ENCODE measurements around the gene ATG16L2.
"Not testable (repeated sequence)": the region's sequence is repeated elsewhere in the genome, so short reads cannot be mapped to it uniquely, and the experiment has no call there.

The ATG16L2 gene

DNA sequence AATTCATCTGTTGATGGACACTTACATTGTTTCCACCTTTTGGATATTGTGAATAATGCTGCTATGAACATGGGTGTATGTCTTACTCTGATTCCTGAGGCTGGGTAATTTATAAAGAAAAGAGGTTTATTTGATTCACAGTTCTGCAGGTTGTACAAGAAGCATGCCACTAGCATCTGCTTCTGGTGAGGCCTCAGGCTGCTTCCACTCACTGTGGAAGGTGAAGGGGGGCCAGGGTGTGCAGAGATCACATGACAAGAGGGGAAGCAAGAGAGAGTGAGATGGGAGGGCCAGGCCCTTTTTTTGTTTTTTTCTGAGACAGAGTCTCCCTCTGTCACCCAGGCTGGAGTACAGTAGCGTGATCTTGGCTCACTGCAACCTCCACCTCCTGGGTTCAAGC lies 7.8 kb upstream of the ATG16L2 start:
- not testable (repeated sequence) for DNase-seq

DNA sequence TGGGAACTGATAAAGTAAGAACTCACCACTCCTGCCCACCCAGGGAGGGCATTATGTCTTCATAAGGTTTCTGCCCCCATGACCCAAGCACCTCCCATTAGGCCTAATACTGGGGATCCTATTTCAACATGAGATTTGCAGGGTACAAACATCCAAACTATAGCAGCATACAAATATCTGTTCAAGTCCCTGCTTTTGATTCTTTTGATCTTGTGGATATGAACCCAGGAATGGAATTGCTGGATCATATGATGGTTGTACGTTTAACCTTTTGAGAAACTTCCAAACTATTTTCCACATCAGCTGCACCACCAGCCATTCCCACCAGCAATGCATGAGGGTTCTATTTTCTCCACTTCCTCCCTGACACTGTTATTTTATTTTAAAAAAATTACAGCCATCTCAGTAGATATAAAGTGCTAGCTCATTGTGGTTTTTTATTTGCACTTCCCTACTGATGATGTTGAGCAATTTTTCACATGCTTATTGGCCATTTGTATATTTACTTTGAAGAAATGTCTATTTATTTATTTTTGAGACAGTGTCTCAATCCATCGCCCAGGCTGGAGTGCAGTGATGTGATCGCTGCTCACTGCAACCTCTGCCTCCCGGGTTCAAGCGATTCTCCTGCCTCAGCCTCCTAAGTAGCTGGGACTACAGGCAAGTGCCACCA lies 7.1 kb upstream of the ATG16L2 start:
- DNase-seq = no peak

DNA sequence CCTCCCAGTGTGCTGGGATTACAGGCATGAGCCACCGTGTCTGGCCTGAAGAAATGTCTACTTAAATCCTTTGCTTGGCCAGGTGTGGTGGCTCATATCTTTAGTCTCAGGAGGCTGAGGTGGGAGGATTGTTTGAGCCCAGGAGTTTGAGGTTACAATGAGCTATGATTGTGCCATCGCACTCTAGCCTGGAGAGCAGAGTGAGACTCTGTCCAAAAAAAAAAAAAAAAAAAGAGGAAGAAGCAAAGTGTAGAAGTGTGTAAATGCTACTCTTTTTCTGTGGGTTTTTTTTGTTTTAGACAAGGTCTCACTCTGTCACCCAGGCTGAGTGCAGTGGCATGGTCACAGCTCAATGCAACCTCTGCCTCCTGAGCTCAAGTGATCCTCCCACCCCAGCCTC lies 6.4 kb upstream of the ATG16L2 start:
- DNase-seq = no peak

DNA sequence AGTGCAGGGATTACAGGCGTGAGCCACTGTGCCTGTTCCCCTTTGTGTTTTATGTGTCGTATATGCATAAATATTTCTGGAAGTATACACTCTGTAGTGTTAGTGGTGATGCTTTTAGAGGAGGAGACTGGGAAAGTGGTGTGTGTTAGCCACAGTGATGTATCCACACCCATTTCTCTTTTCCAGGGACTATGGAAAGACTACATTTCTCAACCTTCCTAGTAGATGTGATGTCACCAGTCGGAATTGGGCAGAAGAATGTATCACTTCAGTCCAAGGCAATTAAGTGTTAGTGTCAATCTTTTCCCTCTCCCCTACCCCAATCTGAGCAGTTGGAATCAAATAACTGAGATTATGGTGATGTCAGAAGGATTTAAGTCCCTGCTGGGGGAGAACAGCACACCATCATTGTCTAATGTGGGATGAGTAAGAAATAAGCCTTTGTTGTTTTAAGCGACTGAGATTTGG lies 5.8 kb upstream of the ATG16L2 start:
- DNase-seq = no peak

DNA sequence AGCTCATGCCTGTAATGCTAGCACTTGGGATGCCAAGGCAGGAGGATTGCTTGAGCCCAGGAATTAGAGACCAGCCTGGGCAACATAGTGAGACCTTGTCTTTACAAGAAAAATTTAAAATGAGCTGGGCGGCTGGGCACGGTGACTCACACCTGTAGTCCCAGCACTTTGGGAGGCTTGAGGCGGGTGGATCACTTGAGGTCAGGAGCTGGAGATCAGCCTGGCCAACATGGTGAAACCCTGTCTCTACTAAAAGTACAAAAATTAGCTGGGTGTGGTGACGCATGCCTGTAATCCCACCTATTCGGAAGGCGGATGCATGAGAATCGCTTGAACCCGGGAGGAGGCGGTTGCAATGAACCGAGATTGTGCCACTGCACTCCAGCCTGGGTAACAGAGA lies 2.5 kb upstream of the ATG16L2 start:
- DNase-seq = not testable (repeated sequence)

DNA sequence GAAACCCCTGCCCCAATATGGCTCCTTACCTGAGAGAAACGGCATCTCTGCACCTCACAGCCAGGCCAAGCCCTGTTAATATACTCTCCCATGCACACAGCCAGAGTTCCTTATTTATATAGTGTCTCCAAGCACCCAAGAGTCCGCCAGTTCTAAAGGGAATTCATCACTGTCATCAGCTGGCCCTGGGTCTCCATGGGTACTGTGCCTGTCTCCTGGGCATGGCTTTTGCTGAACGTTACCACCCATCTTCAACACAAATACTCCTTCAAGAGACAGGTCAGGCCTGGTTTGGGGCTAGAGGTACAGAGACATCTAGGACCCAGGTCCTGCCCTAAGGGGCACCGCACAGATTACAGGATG lies 1.6 kb upstream of the ATG16L2 start:
- no peak for DNase-seq

DNA sequence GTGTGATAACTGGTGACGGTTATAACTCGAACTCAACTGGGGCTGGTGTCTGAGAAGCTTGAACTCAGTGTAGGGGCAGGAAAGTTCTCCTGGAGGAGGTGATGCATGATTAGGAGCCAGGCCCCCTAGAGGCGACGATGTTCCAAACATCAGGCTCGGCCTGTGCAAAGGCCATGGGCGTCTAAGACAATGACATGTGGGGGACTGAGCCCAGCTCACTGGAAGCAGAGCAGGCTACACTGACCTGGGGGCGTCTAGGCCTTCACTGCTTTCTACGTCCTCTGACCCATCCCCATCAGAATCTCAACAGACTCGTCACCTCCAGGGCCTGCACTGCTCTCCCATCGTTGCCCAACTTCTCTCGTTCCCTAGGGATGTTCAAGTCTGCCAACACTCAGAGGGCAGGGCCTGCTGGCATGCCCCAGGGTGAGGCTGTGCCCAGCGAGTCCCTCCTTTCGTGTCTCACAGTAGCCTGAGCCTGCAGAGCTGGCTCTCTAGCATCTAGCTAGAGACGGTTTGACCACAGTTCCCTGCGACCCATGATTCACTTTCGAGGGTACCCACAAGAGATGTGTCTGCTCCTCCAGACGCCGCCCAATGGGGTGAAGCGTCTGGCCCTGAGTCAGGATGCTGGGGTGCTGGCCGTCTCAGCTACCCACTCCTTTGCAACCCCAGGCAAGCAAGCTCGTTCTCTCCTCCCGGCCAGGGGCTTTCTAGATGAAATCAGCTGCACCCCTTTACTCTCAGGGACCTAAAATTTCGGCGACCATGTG lies 1.1 kb upstream of the ATG16L2 start:
- DNase-seq = no peak

DNA sequence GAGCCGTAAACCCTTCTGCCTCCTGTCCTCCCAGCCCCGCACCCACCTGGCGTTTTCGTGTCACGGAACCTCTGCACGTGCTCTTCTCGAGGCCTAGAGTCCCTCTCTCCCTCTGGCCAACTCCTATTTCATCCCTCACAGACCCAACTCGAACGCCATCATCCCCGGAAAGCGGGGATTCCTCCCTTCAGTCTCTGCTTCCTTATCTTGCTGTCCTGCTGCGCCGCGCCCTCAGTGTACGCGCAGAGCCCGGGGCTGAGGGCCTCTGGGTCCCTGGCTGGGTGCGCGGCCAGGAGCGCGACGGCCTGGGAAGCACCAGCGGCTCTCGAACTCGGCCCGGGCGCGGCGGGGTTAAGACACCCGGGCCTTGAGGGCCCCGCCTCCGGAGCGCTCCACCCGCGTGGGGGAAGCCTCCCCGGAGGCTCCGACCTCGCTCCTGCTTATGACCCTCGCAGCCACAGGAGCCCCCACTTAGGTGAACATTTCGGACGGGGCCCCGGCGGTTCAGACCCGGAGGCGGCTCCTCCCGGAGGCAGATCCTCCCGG lies 398 bp upstream of the ATG16L2 start:
- peak; percentile 93 for DNase-seq

DNA sequence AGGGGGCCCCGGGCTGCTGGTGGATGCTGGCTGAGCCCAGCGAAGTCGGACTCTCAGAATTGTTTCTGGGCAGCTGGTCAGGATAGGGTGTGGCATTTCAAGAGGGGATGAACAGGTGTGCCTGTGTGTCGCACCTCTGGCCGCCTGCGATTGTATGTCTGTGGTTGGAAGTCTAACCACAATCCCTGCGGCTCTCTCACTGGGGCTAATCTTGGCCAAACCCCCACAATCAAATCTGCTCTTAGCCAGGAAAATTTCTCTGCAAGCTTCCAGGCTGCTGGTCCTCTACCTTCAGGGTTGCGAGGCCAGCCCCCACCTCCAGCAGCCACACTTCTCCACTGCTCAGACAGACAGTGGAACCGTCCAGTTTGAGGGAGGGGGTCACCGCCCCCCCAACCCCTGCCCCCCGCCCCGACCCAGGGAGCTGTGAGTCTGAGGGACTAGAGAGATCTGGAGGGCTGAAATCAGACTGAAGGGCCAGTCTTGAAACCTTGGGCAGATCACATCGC lies 953 bp downstream of the ATG16L2 start:
- DNase-seq = no peak

DNA sequence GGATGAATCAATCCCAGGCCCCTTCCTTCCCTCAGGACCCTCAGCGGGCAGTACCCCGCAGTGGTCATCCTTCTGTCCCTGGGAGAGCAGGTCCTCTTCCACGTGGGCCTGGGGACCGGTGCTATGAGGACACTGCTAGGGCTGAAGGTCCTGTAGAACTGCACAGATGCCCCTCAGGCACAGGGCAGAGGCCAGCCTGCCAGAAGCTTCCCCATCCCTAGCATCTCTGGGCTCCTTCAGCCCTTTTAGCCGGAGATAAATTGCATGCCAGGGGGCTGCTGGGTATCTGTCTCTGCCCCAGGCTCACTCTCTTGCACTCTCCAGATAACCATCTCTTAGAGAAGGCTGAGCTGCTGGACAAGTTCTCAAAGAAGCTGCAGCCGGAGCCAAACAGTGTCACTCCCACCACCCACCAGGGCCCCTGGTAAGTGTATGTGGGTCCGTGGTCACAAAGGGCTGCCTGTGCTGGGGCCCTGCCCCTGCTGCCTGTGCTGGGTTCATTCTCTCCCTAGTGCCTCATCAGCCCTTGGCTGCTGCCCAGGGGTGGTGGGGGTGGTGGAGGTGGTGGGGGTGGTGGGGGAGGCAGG lies 2.3 kb downstream of the ATG16L2 start:
- DNase-seq = no peak

DNA sequence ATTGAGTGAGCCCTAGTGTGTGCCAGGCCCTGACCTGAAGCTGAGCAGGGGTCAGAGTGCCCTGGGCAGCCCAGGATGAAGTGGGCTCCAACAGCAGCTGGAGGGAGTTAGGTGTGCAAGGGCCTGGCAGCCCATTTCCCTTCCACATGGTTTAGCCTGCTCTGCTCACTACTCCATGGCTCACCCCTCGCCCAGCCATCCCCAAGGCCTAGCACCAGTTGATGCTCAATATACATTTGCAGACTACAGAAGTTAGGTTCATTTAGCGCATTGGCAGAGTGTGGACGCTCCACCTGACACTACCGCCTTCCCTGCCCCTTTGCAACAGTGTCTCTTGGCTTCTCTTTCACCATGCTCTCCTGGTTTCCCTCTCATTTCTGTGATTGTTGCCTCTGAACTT lies 3.8 kb downstream of the ATG16L2 start:
- DNase-seq = no peak

DNA sequence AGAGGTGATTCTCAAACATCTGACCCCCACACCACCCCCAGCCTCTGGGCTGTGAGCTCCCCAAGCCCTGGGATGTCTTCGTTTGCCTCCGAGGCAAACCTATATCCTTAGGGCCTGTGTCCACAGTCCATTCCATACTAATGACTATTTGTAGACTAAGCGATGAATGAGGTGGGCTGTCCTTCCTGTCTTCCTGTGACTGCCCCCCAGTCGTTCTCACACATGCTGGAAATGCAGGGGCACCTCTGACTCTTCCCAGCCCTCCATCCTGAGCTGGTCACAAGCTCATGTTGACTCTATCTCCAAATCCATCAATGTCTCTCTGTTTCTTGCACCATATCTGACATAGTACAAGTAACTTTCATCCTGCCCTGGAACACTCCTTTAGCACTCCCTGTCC lies 4.8 kb downstream of the ATG16L2 start:
- no peak for DNase-seq

DNA sequence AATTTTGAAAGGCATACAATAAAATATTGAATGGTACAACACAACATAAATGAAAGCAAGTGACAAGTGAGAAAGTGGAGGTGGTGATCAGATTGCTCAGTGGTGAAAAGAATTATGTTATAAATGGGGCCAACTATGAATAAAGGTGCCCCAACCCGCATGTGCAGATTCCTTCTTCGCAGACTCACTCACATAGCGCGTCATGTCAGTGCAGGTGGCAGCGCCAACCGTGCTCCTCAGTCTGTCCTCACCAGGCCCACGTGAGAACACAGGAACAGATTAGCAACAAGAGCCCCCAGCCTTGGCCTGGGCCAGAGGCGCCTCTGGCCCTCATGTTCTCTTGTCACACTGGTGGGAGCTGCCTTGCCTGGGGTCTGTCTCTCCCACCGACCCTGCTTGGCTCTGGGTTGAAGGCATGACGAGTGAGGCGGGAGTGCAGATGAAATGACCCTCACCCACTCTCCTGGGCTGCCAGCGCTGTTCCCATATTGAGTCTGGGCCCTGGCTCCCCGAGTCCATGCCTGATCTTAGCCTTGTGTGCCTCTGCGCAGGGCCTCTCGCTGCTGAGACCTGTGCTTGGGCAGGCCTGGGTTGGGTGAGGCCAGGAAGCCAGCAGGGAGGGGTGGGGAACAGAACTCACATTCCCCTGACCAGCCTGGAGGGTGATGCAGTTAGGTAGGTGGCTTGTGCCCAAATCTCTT lies 6.4 kb downstream of the ATG16L2 start:
- DNase-seq = no peak

DNA sequence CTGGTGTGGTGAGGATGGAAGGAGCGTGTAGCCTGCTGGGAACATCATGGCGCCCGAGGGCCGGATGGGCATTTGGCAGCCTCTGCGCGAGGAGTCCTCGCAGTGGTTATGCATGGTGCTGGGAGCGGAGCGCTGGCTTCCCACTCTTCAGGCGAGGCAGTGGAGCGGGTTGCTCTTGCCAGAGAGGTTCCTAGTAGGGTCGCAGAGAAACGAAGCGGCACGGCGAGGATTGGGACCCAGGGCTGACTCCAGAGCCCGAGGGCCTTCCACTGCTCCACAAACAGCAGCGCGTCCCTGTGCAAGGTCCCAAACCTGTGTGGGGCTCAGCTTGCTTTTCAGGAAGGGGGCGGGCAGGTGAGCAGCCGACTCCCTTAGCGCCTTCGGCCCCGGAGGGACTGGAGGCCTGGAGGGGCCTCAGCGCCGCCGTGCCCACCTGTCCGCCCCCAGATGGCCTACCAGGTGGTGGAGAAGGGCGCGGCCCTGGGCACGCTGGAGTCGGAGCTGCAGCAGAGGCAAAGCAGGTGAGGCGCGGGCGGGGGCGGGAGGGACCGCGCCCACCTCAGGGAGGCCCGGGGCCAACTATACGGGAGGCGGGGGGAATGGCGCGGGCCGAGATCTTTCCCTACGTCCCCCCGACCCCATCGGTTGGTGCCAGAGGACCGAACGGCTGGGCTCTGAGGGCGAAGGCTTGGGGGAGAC lies 7.2 kb downstream of the ATG16L2 start:
- no peak for DNase-seq

DNA sequence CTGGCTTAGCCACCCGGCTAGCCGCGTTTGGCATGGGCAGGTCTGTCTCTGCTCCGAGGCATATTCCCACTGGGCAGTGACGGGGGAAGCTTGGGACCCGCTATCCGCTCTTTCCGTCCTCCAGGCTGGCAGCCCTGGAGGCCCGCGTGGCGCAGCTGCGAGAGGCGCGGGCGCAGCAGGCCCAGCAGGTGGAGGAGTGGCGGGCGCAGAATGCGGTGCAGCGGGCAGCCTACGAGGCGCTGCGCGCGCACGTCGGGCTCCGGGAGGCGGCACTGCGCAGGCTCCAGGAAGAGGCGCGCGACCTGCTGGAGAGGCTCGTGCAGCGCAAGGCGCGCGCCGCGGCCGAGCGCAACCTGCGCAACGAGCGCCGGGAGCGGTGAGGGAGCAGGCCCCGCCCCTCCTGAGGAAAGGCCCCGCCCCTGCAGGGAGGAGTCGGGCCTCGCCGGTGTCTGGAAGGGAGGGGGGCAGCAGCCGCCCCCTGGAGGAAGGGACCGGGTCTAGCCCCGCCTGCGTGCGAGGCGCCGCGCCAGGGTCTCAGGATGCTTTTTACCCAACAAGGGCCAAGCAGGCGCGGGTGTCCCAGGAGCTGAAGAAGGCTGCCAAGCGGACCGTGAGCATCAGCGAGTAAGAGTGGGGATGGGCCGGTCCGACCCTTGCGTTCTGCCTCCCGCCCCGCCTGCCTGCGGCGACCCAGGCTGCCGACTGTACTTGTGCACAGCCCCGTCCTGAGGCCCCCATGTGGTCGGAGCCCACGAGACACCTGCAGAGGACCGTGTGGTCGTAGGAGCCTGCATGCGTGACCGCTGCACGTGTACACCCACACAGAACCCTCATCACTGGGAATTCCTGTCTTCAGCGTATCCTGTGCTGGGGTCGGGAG lies 7.9 kb downstream of the ATG16L2 start:
- DNase-seq = peak; percentile 89

DNA sequence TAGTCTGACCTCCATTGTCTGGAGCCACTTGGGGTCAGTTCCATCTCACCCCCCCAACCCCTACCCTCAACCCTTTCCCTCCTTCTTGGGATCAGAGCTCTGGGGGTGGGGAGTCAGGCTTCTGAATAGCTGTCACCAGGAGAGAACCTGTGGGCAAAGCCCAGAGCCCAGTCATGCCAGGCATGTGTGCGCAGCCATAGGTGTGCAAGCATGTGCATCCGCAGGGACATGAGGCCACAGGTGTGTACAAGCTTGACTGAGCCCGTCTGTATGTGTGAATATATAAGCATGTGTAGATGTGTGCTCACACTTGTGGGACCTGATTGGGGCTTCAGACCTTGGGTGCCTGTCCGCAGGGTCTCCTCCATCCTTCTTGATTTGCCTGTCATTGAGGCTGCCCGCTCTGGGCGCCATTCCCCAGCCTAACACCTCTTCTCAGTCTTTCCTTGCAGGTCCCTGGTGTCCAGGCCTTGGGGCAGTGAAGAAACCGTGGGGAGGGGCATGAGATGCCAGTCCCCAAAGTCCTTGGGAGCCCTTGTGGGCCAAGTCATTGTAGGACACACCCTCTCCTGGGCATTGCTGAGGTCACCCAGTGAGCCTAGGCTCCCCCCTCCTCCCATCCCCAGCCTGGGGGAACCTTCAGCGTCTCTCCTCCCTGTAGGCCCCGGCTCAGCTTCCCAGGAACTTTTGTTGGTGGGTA lies 9.0 kb downstream of the ATG16L2 start:
- no peak for DNase-seq

DNA sequence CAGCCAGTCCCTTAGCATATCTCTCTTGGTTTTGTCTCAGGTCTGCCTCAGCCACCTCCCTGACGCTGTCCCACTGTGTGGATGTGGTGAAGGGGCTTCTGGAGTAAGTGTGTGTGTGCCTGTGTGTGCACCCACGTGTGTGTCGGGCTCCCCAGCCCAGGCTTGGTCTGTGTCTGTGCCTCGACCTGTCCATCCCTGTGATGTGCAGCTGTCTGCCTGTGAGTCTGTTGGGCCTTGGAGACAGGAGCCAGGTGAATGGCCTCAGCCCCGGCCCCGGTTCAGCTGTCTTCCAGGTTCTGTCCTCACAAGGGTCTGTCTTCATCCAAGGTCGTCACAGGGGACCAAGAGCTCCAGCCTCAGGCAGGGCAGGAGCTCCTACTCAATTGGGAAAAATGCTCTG lies 9.8 kb downstream of the ATG16L2 start:
- no peak for DNase-seq

DNA sequence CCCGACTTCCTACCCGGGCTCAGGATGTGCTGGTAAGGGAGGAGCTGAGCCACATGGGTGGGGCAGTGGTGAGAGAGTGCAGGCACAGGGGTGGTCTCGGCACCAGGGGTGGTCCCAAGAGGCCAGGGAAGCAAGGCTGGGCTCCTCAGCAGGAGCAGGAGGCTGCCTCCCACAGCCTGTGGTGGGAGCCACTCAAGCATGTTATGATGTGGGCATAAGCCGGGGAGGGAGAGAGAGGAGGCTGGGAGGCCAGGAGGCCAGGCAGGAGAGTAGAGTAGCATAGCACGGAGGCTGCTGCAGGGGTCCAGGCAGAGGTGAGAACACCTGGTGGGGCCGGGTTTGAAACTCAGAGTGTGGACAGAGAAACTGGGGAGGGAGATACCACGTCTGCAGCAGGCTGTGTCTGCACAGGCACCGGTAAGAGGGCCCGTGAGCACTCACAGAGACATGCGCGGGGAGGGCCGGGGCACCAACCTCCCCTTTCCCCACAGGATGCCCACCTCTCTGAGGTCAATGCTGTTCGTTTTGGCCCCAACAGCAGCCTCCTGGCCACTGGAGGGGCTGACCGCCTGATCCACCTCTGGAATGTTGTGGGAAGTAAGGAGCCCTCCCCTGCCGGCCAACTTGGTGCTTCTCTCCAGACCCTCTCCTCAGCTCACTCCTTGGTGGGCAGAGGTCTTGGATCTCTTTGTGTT lies 10.7 kb downstream of the ATG16L2 start:
- DNase-seq = no peak

DNA sequence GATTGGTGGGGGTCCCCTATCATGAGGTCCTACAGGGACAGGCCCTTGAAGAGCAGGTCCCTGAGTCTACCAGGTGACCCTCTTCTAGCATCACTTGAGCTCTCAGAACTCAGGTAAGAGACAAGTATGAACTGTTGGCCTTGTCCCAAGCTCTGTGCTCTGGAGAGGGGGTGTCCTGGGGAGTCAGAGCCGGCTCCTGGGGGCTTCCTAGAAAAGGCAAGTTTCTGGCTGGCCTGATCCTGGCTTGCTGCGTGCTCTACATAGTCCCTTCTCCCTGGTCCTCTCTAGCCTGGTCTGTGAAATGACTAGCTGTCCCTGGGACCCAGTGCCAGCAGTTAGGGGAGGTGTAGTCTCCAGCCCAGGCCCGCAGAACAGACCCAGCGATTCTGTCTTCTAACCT lies 11.4 kb downstream of the ATG16L2 start:
- DNase-seq = no peak
